ENCODE results near the gene SLC7A4.
"Not testable (repeated sequence)": the region's sequence is repeated elsewhere in the genome, so short reads cannot be mapped to it uniquely, and the experiment has no call there.

- not testable (repeated sequence) for TF ChIP-seq RAD21 (IDR thresholded peaks at IDR 0.05; ENCODE audit: insufficient read depth, low read depth, low read length); ZZZ3 (IDR thresholded peaks at IDR 0.05; ENCODE audit: control insufficient read depth, insufficient read length, low read depth); POLR2AphosphoS5 (IDR thresholded peaks at IDR 0.05; ENCODE audit: low read length)
- TF ChIP-seq, protein P1, sequence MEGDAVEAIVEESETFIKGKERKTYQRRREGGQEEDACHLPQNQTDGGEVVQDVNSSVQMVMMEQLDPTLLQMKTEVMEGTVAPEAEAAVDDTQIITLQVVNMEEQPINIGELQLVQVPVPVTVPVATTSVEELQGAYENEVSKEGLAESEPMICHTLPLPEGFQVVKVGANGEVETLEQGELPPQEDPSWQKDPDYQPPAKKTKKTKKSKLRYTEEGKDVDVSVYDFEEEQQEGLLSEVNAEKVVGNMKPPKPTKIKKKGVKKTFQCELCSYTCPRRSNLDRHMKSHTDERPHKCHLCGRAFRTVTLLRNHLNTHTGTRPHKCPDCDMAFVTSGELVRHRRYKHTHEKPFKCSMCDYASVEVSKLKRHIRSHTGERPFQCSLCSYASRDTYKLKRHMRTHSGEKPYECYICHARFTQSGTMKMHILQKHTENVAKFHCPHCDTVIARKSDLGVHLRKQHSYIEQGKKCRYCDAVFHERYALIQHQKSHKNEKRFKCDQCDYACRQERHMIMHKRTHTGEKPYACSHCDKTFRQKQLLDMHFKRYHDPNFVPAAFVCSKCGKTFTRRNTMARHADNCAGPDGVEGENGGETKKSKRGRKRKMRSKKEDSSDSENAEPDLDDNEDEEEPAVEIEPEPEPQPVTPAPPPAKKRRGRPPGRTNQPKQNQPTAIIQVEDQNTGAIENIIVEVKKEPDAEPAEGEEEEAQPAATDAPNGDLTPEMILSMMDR (IDR thresholded peaks at IDR 0.05 in 2 of 3, conservative IDR thresholded peaks at IDR 0.05 in 1 of 3; ENCODE audit: control insufficient read depth in 2 of 3, extremely low read depth in 1 of 3, insufficient read depth in 1 of 3, low read depth in 3 of 3, low read length in 3 of 3) = not testable (repeated sequence)
These were observed 16.6 kb upstream of the SLC7A4 start for GRCh38 chr22:21048965-21049364.

All from GM12878 (cell line).